A549 (cell line): Measurements from ENCODE around the gene GFER.
"Not testable (repeated sequence)": the region's sequence is repeated elsewhere in the genome, so short reads cannot be mapped to it uniquely, and the experiment has no call there.

ENCODE experiments used
- CTCF ChIP-seq: fragments of >200 bp; sonication (Bioruptor Twin); formaldehyde crosslinking; IDR thresholded peaks from 3 replicates; pipeline ENCODE4 v1.5.1; 2016
- E2F6 ChIP-seq: IDR thresholded peaks from 2 replicates; pipeline ENCODE4 v1.6.1; 2012; ENCODE audit warnings: low read depth, borderline replicate concordance
- ELK1 ChIP-seq: fragments of 150-350 bp; IDR thresholded peaks from 2 replicates; pipeline ENCODE4 v1.6.1; 2014; ENCODE audit warnings: low read depth, mild to moderate bottlenecking, low read length
- EP300 ChIP-seq, 2 experiments: fragments of >200 bp; sonication (Bioruptor Twin); formaldehyde crosslinking; IDR thresholded peaks; 2 replicates in 1 of 2; 3 replicates in 1 of 2; pipeline ENCODE4 v1.6.1; 2016 to 2017
- GATA3 ChIP-seq: IDR thresholded peaks from 2 replicates; pipeline ENCODE4 v1.6.1; 2012; ENCODE audit warnings: borderline replicate concordance
- MYC ChIP-seq: IDR thresholded peaks from 2 replicates; pipeline ENCODE4 v1.6.1; 2012; ENCODE audit warnings: mild to moderate bottlenecking, inconsistent platforms, low read length, improper control_type of control experiment, borderline replicate concordance
- RAD21 ChIP-seq, 2 experiments: fragments of >200 bp in 1 of 2; sonication (Bioruptor Twin) in 1 of 2; formaldehyde crosslinking in 1 of 2; IDR thresholded peaks in 1 of 2; conservative IDR thresholded peaks in 1 of 2; 2 replicates in 1 of 2; 3 replicates in 1 of 2; pipeline ENCODE4 v1.6.1; 2012 to 2018; ENCODE audit warnings: inconsistent platforms in 1 of 2
- RFX5 ChIP-seq: fragments of 450-650 bp; IDR thresholded peaks from 2 replicates; pipeline ENCODE4 v1.7.1; 2014; ENCODE audit warnings: antibody characterized with exemption, mild to moderate bottlenecking, moderate library complexity
- USF2 ChIP-seq: fragments of 450-650 bp; IDR thresholded peaks from 2 replicates; pipeline ENCODE4 v1.6.1; 2014; ENCODE audit warnings: antibody characterized with exemption
- ZFP36 ChIP-seq: fragments of 450-650 bp; IDR thresholded peaks from 2 replicates; pipeline ENCODE4 v1.6.1; 2014; ENCODE audit warnings: borderline replicate concordance; ENCODE audit not compliant: partially characterized antibody

GRCh38 chr16:1958143-1958491 lies 25.9 kb upstream of the GFER start:
- TF ChIP-seq E2F6; ELK1; MYC; CTCF; ZFP36; EP300 (IDR thresholded peaks at IDR 0.05); GATA3; RFX5; USF2; RAD21 (conservative IDR thresholded peaks at IDR 0.05 in 1 of 2, IDR thresholded peaks at IDR 0.05 in 1 of 2): not testable (repeated sequence)
